Gastroesophageal sphincter (tissue), 4 donors: Measurements from ENCODE around the gene PTPRN2. TPM values are rescaled to one million over a fixed set of nuclear protein-coding genes. Genes with fewer than 3 reads are reported as not detected.

ENCODE experiments used
- ATAC-seq: fragments of 150-250 bp; one replicate; pipeline ENCODE4 v1.9.1; 2016; ENCODE audit warnings: mild to moderate bottlenecking, moderate library complexity
- H3K27ac ChIP-seq, 4 donors: fragments of 200-600 bp; sonication (generic) in 3 of 4; 1 replicate in 3 of 4; 2 replicates in 1 of 4; pipeline ENCODE4 v1.5.1; 2016 to 2019
- H3K27me3 ChIP-seq: fragments of 200-600 bp; sonication (generic); one replicate; pipeline ENCODE4 v1.5.1; 2019
- H3K36me3 ChIP-seq, 2 donors: fragments of 200-600 bp; sonication (generic); one replicate each; pipeline ENCODE4 v1.5.1; 2019; ENCODE audit warnings: control low read depth in 1 of 2
- H3K4me1 ChIP-seq, 3 donors: fragments of 200-600 bp; sonication (generic); 1 replicate in 2 of 3; 2 replicates in 1 of 3; pipeline ENCODE4 v1.5.1; 2016 to 2019; ENCODE audit warnings: control low read depth in 2 of 3
- H3K4me3 ChIP-seq, 2 donors: fragments of 200-600 bp; sonication (generic); one replicate each; pipeline ENCODE4 v1.5.1; 2019; ENCODE audit warnings: mild to moderate bottlenecking in 1 of 2, moderate library complexity in 1 of 2
- H3K9me3 ChIP-seq, 3 donors: fragments of 200-600 bp; sonication (generic); one replicate each; pipeline ENCODE4 v1.5.1; 2017 to 2019; ENCODE audit warnings: control low read depth in 2 of 3
- CTCF ChIP-seq, 4 experiments: fragments of 200-600 bp in 2 of 4; fragments of 450-650 bp in 2 of 4; sonication (generic) in 1 of 4; IDR thresholded peaks; one replicate each; pipeline ENCODE4 v1.5.1; 2017 to 2019; ENCODE audit warnings: antibody characterized with exemption in 4 of 4, mild to moderate bottlenecking in 2 of 4, moderate library complexity in 2 of 4
- EP300 ChIP-seq: sonication (generic); formaldehyde crosslinking; IDR thresholded peaks from one replicate; pipeline ENCODE4 v1.6.1; 2017; ENCODE audit warnings: antibody characterized with exemption, mild to moderate bottlenecking
- POLR2A ChIP-seq, 2 donors: fragments of 450-650 bp; IDR thresholded peaks; one replicate each; pipeline ENCODE4 v1.6.1; 2017; ENCODE audit warnings: antibody characterized with exemption in 2 of 2, mild to moderate bottlenecking in 2 of 2, moderate library complexity in 1 of 2
- POLR2AphosphoS5 ChIP-seq: sonication (generic); formaldehyde crosslinking; IDR thresholded peaks from one replicate; pipeline ENCODE4 v1.6.1; 2017; ENCODE audit warnings: antibody characterized with exemption
- WGBS, 2 donors: methylation state at CpG; one replicate each; pipeline ENCODE4 v1.1.5; 2018; ENCODE audit warnings: low coverage in 1 of 2; 5-methylcytosine and 5-hydroxymethylcytosine counted together
- total RNA-seq, 4 donors: library from RNA; depleted of rRNA; stranded (reverse); fragments of >200 nt; gene quantifications; one replicate each; pipeline ENCODE4 v1.1.0, GENCODE V29; 2016

Gene PTPRN2
- total RNA-seq, 4 donors from 2014 or later: 1.7 to 4.7 (median 3.3) TPM

GRCh38 chr7:158106272-158106671 lies 481.4 kb downstream of the PTPRN2 start:
- no peak for ATAC-seq
- Histone ChIP-seq H3K9me3 (peaks cover 0 to 9% (median 0%) of the 10 kb centered on the region in 3 donors), H3K27me3 (peaks cover 46% of the 10 kb centered on the region), H3K27ac (no peak overlapping the region), H3K4me1 (no peaks in the 10 kb centered on the region), H3K36me3 (no peaks in the 10 kb centered on the region), H3K4me3 (no peak overlapping the region)
- 74% methylated on average over 3 of the region's 3 CpGs for WGBS, 2 donors
- TF ChIP-seq POLR2AphosphoS5 (no peak), CTCF (IDR thresholded peaks at IDR 0.05) (no peak), POLR2A (IDR thresholded peaks at IDR 0.05) (no peak), EP300 (no peak)

DNA sequence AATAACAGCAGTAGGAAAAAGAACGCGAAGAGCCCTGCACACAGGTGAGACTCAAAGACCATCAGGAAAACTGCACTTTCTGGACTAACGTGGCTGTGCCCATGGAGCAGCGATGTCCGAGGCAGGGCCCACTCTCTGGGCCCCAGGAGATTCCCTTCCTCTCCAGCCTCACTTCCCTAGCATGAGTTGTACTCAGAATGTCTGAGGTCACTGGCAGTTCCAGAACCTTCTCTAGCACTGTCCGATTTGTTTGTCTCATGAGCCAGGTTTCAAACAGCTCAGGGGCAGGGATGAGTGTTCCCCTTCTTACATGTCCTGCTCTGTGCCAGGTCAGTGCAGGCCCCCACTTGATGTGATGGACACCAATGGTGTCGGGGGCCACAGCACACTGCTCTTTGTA lies 484.2 kb downstream of the PTPRN2 start:
- H3K4me3 ChIP-seq: no peak overlapping the region
- TF ChIP-seq POLR2A (IDR thresholded peaks at IDR 0.05) (no peak), CTCF (IDR thresholded peaks at IDR 0.05) (no peak), POLR2AphosphoS5 (no peak), EP300 (no peak)
- H3K27me3 ChIP-seq: peaks cover 50% of the 10 kb centered on the region
- no peaks in the 10 kb centered on the region for H3K4me1 ChIP-seq
- no peaks in the 10 kb centered on the region for H3K36me3 ChIP-seq
- peaks cover 0 to 9% (median 0%) of the 10 kb centered on the region in 3 donors for H3K9me3 ChIP-seq
- WGBS, 2 donors: 91 to 95% methylated on average over 6 to 7 of the region's 7 CpGs
- no peak overlapping the region for H3K27ac ChIP-seq
- ATAC-seq: no peak

- no peak overlapping the region for H3K4me3 ChIP-seq
- H3K36me3 ChIP-seq: no peaks in the 10 kb centered on the region
- TF ChIP-seq POLR2AphosphoS5: no peak
- TF ChIP-seq EP300: no peak
- no peak for TF ChIP-seq CTCF (IDR thresholded peaks at IDR 0.05)
- no peak for TF ChIP-seq POLR2A (IDR thresholded peaks at IDR 0.05)
- no peak for ATAC-seq
- WGBS, 2 donors: 67 to 76% methylated on average over 1 to 3 of the region's 9 CpGs
- no peaks in the 10 kb centered on the region for H3K4me1 ChIP-seq
- peaks cover 0 to 9% (median 0%) of the 10 kb centered on the region in 3 donors for H3K9me3 ChIP-seq
- H3K27ac ChIP-seq: no peak overlapping the region
- peaks cover 45% of the 10 kb centered on the region for H3K27me3 ChIP-seq
Observed at GRCh38 chr7:158102897-158103296, 484.7 kb downstream of the PTPRN2 start.

- peaks cover 37% of the 10 kb centered on the region for H3K27me3 ChIP-seq
Observed at GRCh38 chr7:158101821-158102450, 485.7 kb downstream of the PTPRN2 start.

More at GRCh38 chr7:158101821-158102450, 485.7 kb downstream of the PTPRN2 start:
- no peak for ATAC-seq
- WGBS, 2 donors: 67% methylated on average over 6 of the region's 14 CpGs; no CpG with 5 or more reads in 1 of the 2 donors
- no peaks in the 10 kb centered on the region for H3K4me1 ChIP-seq
- no peak overlapping the region for H3K27ac ChIP-seq
- no peak overlapping the region for H3K4me3 ChIP-seq
- H3K9me3 ChIP-seq: peaks cover 0 to 9% (median 0%) of the 10 kb centered on the region in 3 donors
- TF ChIP-seq POLR2A (IDR thresholded peaks at IDR 0.05): no peak
- no peak for TF ChIP-seq EP300
- TF ChIP-seq POLR2AphosphoS5: no peak
- no peak for TF ChIP-seq CTCF (IDR thresholded peaks at IDR 0.05)
- no peaks in the 10 kb centered on the region for H3K36me3 ChIP-seq
